ENCODE measurements around the gene GDF15. TPM values are rescaled to one million over a fixed set of nuclear protein-coding genes. Genes with fewer than 3 reads are reported as not detected.

The GDF15 gene
- total RNA-seq, 2 donors from 2014 or later = 0.50 to 1.5 TPM

DNA sequence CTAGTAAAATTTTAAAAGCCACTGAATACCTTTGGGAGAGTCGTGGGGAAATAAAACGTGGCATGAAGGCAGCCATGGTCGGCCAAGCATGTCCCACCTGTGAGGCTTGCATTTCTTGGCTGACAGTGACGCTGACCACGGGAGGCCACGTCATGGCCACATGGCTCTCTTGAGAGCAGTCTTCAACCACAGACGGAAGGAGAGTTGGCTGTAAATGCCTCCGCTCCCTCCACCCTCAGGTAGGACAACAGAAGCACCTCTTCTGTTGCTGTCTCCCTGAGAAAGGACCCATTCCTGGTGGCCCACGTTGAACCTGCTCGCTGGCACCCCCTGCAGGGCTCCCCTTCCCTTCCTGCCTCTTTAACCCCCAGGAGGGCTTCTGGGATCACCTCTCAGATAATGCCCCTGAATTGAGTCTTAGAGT is 22.1 kb downstream of the GDF15 start:
- intact Hi-C loops (cut with DNase I) = no loop called here

DNA sequence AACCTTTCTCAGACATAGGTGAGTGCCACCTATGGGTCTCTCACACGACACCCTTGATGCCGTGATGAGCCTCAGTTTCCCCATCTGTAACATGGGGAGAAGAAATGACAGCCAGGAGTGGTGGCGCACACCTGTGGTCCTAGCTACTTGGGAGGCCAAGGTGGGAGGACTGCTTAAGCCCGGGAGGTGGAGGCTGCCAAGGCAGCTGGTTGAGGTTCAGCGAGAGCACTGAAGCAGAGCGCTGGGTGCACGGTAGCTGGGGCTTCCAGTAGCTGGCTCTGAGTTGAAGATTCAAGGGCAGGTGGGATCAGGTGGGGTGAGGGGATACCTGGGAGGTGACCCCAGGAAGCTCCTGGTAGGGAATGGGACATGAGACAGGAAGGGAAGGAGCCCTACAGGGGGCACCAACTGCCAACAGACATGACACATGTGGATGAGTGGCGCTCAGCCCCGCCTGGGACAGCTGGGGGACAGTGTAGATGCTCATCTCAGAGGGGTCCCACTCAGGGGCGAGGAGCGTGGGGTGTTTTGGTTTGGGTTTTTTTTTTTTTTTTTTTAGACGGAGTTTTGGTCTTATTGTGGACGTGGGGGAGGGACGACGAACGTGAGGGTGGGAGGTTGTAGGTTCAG is 26.8 kb downstream of the GDF15 start:
- intact Hi-C loops (cut with DNase I) = loop anchor here (5.0 to 10.0 kb wide), 2 partner anchors 70 to 208 kb away; partner anchors contain the start of genes PGPEP1 (in 1 of the 2) and RAB3A (in 1 of the 2)
- no peak for DNase-seq
- ATAC-seq = no peak

More for the DNA sequence above, 22.1 kb downstream of the GDF15 start:
- DNase-seq (no peak), ATAC-seq (no peak)

DNA sequence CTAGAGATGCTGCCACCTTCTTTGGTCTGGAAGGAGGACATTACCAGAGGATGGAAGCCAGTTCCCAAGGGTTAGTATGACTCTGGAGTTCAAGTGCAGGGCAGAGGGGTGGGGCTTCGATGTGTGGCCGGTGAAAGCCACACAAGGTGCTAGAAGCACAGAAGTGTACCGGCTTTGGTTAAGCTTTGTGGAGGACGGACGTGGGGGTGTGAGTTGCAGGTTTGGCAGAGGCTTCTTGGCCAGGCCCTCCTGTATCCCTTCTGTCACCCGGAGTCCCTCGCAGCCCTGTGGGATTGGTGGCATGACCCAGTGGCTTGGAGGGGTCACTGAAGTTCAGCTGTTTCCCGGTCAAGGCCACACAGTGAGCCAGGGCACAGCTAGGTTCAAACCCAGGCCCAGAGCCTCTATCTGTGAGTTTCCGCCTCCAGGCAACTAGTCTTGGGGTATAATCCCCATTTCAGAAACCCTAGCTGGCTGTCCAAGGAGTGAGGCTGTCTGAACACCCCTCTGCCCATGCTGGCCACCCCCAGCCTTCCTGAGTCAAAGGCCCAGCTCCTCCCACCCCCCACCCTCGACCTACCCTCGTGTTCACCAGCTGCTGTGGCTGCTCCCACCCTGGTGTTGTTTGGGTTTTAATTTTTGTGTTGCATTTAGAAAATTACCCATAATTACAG is 28.7 kb downstream of the GDF15 start:
- no peak for ATAC-seq
- intact Hi-C loops (cut with DNase I) = loop anchor here (5.0 to 10.0 kb wide), 2 partner anchors 72 to 210 kb away; partner anchors contain the start of genes PGPEP1 (in 1 of the 2) and RAB3A (in 1 of the 2)
- no peak for DNase-seq

DNA sequence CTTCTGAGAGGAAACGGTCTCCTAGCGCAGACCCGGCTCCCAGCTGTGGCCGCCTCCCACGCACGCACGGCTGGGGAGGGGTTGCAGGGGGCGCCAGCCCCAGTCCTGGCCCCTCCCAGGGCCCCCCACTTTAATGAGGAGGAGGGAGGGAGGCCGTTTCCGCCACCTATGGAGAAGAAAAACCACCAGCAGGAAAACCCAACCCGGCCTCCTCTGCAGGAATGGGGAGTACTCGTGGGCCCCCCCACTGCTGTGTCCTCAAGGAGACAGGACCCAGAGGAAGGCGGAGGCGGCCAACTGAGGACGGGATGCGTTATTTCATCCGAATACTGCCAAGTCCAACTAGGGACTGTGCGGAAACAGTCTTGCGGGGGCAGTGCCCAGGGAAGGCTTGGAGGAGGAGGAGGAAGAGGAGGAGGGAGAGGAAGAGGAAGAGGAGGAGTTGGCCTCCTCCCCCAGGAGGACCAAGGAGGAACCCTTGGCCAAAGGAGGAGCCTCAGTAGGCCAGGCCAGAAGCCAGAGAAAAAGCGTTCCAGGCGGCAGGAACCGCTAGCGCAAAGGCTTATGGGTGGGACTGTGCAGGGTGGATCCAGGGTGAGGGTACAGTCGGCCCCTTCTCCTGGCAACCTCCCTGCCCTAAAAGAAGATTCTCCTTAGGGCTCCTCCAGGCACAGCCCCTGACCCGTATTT is 29.4 kb downstream of the GDF15 start:
- intact Hi-C loops (cut with DNase I) = loop anchor here in 1 of 2 donors (10.0 kb wide), 1 partner anchor 211 kb away; the partner anchor contains the start of gene RAB3A
- ATAC-seq (peak; percentile 19 to 26), DNase-seq (peak; percentile 89)

DNA sequence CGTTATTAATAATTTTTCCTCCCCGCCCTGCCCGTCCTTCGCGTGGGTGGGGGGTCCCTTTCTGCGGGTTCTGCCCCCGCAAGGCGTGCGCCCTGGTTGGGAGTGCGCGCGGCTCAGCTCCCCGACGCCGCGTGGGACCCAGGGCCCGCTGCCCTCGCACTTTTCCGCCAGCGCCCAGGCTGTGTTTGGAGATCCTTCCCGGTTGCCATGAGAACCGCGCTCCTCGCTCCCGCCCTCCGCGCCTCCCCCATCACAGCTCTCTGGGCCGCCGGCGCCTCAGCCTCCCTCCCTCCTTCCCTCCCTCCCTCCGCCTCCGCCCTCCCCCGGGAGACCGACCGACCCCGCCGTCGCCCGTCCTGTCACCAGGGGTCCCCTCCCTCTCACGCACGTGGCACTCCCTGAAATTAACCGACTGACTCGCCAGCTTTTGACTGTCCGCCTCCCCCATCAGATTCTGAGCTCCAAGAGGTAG is 30.9 kb downstream of the GDF15 start:
- intact Hi-C loops (cut with DNase I) = loop anchor here in 1 of 2 donors (10.0 kb wide), 1 partner anchor 212 kb away; the partner anchor contains the start of gene RAB3A
- ATAC-seq (peak; percentile 61 to 72), DNase-seq (peak; percentile 94)

DNA sequence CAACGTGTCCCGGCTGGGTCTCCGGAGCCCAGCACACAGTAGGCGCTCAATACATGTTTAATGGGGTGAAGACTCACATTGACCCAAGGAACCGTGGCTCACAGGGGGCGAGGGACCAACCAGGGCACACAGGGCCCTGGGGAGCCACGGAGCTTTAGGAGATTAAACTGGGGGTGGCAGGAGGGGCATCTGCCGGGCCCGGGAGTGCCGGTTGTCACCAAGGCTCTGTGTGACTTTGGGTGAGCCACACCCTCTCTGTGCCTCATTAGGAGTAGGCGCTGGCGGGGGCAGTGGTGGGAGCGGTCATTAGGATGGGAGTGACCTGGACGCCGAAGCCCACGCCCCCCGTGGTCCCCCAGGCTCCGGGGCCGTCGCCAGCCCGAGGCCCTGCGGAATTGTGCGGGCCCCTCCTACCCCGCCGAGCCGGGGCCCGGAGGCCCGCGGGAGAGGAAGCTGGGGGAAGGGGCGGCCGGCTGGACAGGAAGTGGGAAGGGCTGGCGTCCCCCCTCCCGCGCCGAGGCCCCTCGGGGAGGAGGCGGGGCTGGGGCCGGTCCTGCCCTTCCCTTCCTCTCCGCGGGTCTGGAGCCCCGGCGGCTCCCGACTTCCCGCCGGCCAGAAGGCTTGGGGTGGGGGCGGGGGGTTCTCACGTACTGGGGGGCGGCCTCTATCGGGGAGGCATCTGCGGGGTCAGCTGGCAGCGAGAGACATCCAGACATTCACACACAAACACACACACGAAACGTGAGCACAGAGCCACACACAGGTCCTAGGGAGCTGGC is 31.5 kb downstream of the GDF15 start:
- intact Hi-C loops (cut with DNase I) = loop anchor here in 1 of 2 donors (10.0 kb wide), 1 partner anchor 213 kb away; the partner anchor contains the start of gene RAB3A
- DNase-seq = peak; percentile 91

DNA sequence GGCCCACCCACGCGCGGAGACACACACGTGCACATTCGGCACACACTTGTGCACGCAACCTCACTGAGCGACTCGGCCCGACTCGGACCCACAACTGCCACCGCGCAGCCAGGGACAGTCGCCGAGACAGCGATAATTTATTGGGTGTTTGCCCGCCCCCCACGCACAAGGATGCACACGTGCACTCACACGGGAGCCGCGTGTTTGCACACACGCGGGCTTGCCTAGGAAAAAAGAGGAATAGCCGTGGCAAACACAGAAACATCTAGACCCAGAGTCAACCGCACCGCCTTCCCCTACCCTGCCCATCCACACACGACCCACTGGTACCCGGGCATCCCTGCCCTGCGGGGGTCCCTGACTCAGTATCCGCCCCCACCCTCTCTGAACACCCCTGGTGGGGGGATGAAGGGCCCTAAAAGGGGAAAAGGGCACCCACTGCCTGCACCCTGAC is 32.1 kb downstream of the GDF15 start:
- intact Hi-C loops (cut with DNase I) = loop anchor here in 1 of 2 donors (10.0 kb wide), 1 partner anchor 213 kb away; the partner anchor contains the start of gene RAB3A
- no peak for ATAC-seq
- peak; percentile 68 for DNase-seq

More for the DNA sequence above, 31.5 kb downstream of the GDF15 start:
- ATAC-seq = peak; percentile 56 to 63

DNA sequence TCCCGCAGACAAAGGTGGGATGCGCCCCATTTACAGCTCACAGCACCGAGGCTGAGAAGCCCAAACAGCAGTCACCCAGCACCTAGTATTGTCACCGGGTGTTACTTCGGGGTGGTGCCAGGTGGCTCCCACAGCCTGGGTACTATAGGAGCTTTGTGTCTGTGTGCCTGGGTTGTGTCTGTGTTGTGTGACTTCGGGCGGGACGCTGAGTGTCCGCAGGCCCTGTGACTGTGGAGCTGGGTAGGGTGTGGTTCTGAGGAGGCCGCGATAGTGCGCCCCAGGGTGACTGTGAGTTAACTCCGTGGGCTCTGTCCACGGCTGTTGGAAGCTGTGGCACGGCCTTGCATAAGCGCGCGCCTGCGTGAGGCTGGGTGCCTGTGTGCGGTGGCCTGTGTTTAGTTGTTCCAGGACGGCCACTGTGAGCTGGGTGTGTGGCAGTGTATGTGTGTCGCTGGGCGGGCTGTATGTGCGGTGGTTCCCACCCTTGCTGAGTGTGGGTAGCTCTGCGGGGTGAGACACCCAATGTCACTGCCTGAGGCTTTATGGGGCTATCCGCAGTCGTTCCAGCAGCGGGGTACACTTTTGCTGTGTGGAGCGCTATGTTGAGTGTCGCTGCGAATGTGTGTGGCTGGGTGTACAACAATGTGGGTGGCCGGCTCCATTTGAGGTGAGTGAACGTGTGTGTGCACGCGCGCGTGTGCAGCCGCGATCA is 32.7 kb downstream of the GDF15 start:
- peak; percentile 60 for DNase-seq
- intact Hi-C loops (cut with DNase I) = loop anchor here in 1 of 2 donors (10.0 kb wide), 1 partner anchor 214 kb away; the partner anchor contains the start of gene RAB3A
- peak; percentile 0 for ATAC-seq

DNA sequence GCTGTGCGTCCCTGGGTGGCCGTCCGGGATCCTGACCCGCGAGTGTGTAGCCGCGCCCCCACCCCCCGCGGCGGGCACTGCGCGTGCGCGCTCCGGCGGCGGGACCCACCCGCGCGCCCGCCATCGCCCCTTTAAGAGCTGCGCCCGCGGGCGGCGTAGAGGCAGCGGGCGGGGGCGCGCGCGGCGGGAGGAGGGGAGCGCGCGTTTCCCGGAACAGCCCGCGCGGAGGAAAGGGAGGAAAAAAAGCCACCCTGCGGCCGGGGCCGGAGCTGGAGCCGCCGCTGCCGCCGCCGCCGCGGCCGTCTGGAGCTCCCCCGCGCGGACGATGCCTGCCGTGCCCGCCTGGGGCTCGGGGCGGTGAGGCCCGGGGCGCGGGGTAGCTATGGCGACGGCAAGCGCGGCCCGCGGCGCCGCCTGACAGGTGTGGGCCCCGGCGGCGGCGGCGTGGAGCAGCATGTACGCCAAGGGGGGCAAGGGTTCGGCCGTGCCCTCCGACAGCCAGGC is 33.3 kb downstream of the GDF15 start, which contains the start of gene SSBP4:
SSBP4 (plus strand) TSS at position 204 of the 504 bp plus-strand sequence; CDS start at position 455, 251 bp downstream.
- DNase-seq = peak; percentile 75
- peak; percentile 15 to 31 for ATAC-seq
- intact Hi-C loops (cut with DNase I) = loop anchor here in 1 of 2 donors (10.0 kb wide), 1 partner anchor 214 kb away; the partner anchor contains the start of gene RAB3A

DNA sequence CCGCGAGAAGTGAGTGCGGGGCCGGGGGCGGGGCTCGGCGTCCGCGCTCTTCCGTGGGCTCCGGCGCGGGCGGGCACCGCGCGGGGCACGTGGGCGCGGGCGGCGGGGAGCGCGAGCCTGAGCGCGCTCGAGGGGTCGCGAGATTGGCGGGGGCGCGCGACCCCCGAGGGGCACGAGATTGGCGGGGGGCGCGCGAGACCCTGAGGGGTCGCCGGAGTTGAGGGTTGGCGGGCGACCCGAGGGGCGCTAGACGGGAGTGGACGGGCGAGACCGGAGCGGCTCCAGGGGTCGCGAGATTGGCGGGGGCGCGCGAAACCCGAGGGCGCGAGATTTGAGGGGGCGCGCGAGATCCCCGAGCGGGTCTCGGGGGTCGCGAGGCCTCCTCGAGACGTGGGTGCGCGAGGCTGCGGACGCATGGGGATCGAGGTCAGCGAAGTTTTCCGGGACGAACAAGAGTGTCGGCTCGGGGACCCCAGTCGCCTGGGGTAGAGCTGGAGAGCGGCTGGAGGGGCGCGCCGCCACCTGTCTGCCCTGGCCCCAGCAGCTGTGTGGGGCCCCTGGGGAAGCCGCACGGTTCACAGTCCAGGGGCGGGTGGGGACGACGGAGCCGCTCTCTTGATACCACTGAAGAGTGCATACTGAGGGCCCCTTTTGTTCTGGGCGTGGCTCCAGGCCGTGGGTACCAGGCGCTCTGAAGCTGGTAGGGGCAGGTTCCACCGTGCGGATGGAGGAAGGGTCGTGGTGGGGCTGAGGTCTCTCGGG is 33.9 kb downstream of the GDF15 start:
- ATAC-seq (no peak), DNase-seq (peak; percentile 55)
- intact Hi-C loops (cut with DNase I) = loop anchor here in 1 of 2 donors (10.0 kb wide), 1 partner anchor 215 kb away; the partner anchor contains the start of gene RAB3A

DNA sequence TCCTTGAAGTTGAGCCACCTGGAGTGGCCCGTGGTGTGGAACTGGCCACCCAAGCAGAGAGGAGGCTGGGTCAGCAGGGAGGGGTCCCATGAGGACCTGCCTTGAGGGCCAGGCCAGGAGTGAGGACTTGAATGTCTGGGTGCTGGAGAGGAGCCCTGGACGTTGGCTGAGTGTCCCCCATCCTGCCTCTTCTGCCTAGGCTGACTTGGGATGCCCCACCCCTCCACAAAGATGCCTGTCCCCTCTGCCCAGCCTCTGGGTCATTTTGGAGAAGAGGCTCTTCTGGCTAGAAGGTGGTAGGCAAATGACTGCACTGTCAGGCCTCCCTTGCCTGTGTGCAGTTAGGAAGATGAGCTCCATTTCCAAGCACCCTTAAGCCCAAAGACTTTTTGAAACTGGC is 35.0 kb downstream of the GDF15 start:
- intact Hi-C loops (cut with DNase I) = no loop called here
- ATAC-seq (no peak), DNase-seq (no peak)

DNA sequence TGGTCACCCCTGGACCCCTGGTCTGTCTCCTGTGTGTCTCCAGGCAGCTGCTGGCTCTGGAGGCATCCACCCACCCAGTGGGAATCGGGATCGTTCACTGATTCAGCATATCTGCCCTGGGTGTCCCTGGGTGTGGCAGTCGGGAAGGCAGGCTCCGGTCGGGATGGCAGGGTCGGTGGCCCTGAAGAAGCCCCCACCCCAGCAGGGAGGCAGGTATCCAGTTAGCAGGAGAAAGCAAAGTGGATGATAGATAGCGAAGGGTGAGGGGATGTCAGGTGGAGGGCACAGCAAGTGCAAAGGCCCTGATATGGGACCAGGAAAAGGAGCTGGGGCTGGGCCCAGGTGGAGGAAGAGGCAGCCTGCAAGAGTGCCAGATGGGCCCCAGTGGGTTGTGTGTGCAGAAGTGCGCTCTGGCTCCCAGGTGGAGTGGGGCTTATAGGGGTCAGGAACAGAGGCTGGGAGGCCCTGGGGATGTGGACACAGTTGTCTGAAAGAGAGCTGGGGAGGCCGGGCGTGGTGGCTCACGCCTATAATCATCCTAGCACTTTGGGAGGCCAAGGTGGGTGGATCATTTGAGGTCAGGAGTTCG is 35.5 kb downstream of the GDF15 start:
- intact Hi-C loops (cut with DNase I) = no loop called here
- ATAC-seq = no peak
- DNase-seq = no peak

DNA sequence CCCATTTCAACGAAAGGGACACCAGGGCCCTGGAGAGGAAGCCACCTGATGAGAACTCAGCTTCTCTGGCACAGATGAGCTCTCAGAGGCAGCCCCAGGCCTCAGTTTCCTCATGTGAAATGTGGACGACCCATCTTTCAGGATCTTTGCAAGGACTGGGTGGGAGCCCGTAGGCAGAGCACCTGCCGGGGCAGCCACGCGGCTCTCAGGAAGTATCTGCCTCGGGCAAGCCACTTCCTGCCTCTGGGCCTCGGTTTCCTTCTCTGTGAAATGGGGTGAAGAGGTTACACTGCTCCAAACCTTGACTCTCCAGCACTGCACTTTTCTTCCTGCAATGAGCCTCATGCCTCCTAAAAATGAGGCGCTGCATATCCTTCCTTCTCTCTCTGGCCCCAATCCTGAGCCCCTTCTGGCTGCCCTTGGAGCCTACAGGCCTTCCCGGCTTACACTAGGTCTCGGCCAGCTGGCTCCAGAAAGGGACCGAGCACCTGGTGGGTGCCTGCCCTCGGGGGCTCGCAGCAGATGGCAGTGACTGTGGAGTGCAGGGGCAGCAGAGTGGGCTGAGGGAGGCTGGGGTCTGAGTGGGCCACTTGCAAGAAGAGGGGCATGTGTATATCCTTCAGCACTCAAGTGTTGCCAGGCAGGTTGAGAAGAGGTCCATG is 36.7 kb downstream of the GDF15 start:
- DNase-seq (no peak), ATAC-seq (no peak)
- intact Hi-C loops (cut with DNase I) = no loop called here

DNA sequence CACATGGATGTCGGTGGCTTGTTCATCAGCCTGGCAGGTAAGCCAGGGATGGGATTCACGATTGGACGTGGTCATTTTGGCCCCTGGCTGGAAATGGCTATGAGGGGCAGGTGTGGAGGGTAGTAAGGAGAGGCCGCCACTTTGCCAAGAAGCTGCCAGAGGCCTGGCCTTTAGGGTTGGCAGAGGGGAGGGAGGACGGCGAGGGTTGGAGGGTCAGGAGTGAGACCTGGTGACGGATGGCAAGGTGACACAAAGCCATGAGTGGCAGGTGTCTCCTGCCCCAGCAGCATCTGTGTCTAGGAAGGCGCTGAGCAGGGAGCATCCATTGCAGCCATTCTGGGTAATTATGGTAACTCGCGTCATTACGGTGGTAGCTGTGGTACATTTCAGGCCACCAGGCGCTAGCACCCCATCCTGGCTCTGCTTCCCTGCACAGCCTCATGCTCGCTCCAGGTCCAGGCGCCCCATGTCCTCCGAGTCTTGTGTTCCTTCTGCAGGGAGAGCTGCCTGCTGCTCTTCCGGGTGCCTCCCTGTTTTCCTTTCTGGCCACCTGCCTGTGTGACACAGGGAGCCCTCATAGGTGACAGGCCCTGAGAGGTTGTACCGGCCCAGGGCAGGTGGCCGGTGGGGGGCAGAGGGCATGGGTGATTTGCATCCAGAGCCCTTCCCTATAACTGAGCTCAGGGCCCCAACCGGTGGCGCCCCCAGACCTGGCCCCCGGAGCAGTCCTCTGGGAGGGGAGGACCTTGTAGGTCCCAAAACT is 37.5 kb downstream of the GDF15 start:
- no peak for DNase-seq
- ATAC-seq = no peak
- intact Hi-C loops (cut with DNase I) = no loop called here
